Liver (tissue), 9 donors: ENCODE data around the gene PGAP3. TPM values are rescaled to one million over a fixed set of nuclear protein-coding genes. Genes with fewer than 3 reads are reported as not detected.

ENCODE experiments used
- DNase-seq: peaks from one replicate; pipeline ENCODE4 v3.0.0-alpha.2; 2017; ENCODE audit warnings: low spot score
- H3K27ac ChIP-seq, 2 donors: one replicate each; pipeline ENCODE4 v1.7.0; 2013; ENCODE audit warnings: inconsistent platforms in 2 of 2, low read length in 2 of 2, control low read depth in 1 of 2, low read depth in 1 of 2, mild to moderate bottlenecking in 1 of 2
- H3K27me3 ChIP-seq, 4 donors: one replicate each; pipeline versions ENCODE4 v1.6.1 to v1.7.0; 2013; ENCODE audit warnings: low read length in 3 of 4, inconsistent platforms in 1 of 4, mild to moderate bottlenecking in 1 of 4, moderate library complexity in 1 of 4; ENCODE audit not compliant: control insufficient read depth in 4 of 4, insufficient read depth in 4 of 4
- H3K36me3 ChIP-seq, 4 donors: one replicate each; pipeline versions ENCODE4 v1.6.1 to v1.7.0; 2013; ENCODE audit warnings: low read length in 3 of 4, mild to moderate bottlenecking in 3 of 4, low read depth in 1 of 4, moderate library complexity in 1 of 4; ENCODE audit not compliant: control insufficient read depth in 4 of 4, insufficient read depth in 3 of 4
- H3K4me1 ChIP-seq, 4 donors: one replicate each; pipeline versions ENCODE4 v1.6.1 to v1.7.0; 2013; ENCODE audit warnings: low read length in 3 of 4, mild to moderate bottlenecking in 3 of 4, moderate library complexity in 1 of 4; ENCODE audit not compliant: control insufficient read depth in 4 of 4, insufficient read depth in 4 of 4
- H3K4me3 ChIP-seq, 3 donors: one replicate each; pipeline versions ENCODE4 v1.6.1 to v1.7.0; 2013; ENCODE audit warnings: low read length in 3 of 3, control low read depth in 1 of 3, low read depth in 1 of 3, mild to moderate bottlenecking in 1 of 3
- H3K9ac ChIP-seq, 2 donors: one replicate each; pipeline ENCODE4 v1.7.0; 2013; ENCODE audit warnings: low read length in 2 of 2, mild to moderate bottlenecking in 2 of 2, moderate library complexity in 2 of 2, control low read depth in 1 of 2, low read depth in 1 of 2
- H3K9me3 ChIP-seq, 4 donors: one replicate each; pipeline versions ENCODE4 v1.6.1 to v1.7.0; 2013; ENCODE audit warnings: low read length in 3 of 4; ENCODE audit not compliant: control insufficient read depth in 4 of 4
- ATF3 ChIP-seq: IDR thresholded peaks from 2 replicates; pipeline ENCODE4 v1.6.1; 2016; ENCODE audit warnings: antibody characterized with exemption
- CTCF ChIP-seq: fragments of 150-350 bp; IDR thresholded peaks from 2 replicates; pipeline ENCODE4 v1.5.1; 2017; ENCODE audit warnings: improper control_type of control experiment, low read depth, low read length; ENCODE audit not compliant: missing input control
- EGR1 ChIP-seq, 2 donors: IDR thresholded peaks; 2 replicates each; pipeline ENCODE4 v1.6.1; 2016 to 2018; ENCODE audit warnings: antibody characterized with exemption in 2 of 2, low read depth in 2 of 2
- FOXA1 ChIP-seq: IDR thresholded peaks from 2 replicates; pipeline ENCODE4 v1.6.1; 2016; ENCODE audit warnings: antibody characterized with exemption
- FOXA2 ChIP-seq: IDR thresholded peaks from 2 replicates; pipeline ENCODE4 v1.6.1; 2016; ENCODE audit warnings: antibody characterized with exemption
- GABPA ChIP-seq, 2 donors: IDR thresholded peaks in 1 of 2; conservative IDR thresholded peaks in 1 of 2; 2 replicates each; pipeline ENCODE4 v1.6.1; 2016; ENCODE audit warnings: antibody characterized with exemption in 2 of 2, mild to moderate bottlenecking in 1 of 2, moderate library complexity in 1 of 2
- HNF4A ChIP-seq, 2 donors: conservative IDR thresholded peaks; 2 replicates each; pipeline ENCODE4 v1.6.1; 2016; ENCODE audit warnings: antibody characterized with exemption in 2 of 2, mild to moderate bottlenecking in 2 of 2
- HNF4G ChIP-seq: IDR thresholded peaks from 2 replicates; pipeline ENCODE4 v1.6.1; 2016; ENCODE audit warnings: antibody characterized with exemption
- JUND ChIP-seq, 2 donors: IDR thresholded peaks; 2 replicates each; pipeline ENCODE4 v1.6.1; 2016; ENCODE audit warnings: antibody characterized with exemption in 2 of 2
- MAX ChIP-seq: IDR thresholded peaks from 2 replicates; pipeline ENCODE4 v1.6.1; 2016; ENCODE audit warnings: antibody characterized with exemption
- NR2F2 ChIP-seq: IDR thresholded peaks from 2 replicates; pipeline ENCODE4 v1.6.1; 2016; ENCODE audit warnings: antibody characterized with exemption
- RAD21 ChIP-seq, 2 donors: IDR thresholded peaks; 2 replicates each; pipeline ENCODE4 v1.6.1; 2016; ENCODE audit warnings: antibody characterized with exemption in 2 of 2, mild to moderate bottlenecking in 2 of 2
- REST ChIP-seq: IDR thresholded peaks from 2 replicates; pipeline ENCODE4 v1.6.1; 2016; ENCODE audit warnings: antibody characterized with exemption, mild to moderate bottlenecking
- RXRA ChIP-seq, 2 donors: IDR thresholded peaks; 2 replicates each; pipeline ENCODE4 v1.6.1; 2017 to 2018; ENCODE audit warnings: antibody characterized with exemption in 2 of 2, mild to moderate bottlenecking in 1 of 2
- SP1 ChIP-seq: IDR thresholded peaks from 2 replicates; pipeline ENCODE4 v1.6.1; 2018; ENCODE audit warnings: antibody characterized with exemption, mild to moderate bottlenecking
- TAF1 ChIP-seq: conservative IDR thresholded peaks from 2 replicates; pipeline ENCODE4 v1.6.1; 2016; ENCODE audit warnings: antibody characterized with exemption, mild to moderate bottlenecking
- YY1 ChIP-seq: IDR thresholded peaks from 2 replicates; pipeline ENCODE4 v1.6.1; 2016; ENCODE audit warnings: antibody characterized with exemption, mild to moderate bottlenecking
- ZBTB33 ChIP-seq: IDR thresholded peaks from 2 replicates; pipeline ENCODE4 v1.6.1; 2016; ENCODE audit warnings: antibody characterized with exemption
- WGBS: extraction: QIAGEN DNeasy Blood & Tissue Kit; methylation state at CpG from one replicate; pipeline ENCODE4 v1.1.7; 2013; 5-methylcytosine and 5-hydroxymethylcytosine counted together
- polyA plus RNA-seq, 2 donors: library from polyadenylated mRNA; stranded (reverse) in 1 of 2; unstranded in 1 of 2; fragments of 200-250 nt in 1 of 2; fragments of >200 nt in 1 of 2; fragmentation: Nextera tagmentation in 1 of 2; extraction: Ambion mirVana in 1 of 2; gene quantifications; one replicate each; pipeline versions ENCODE4 v1.2.1 to v1.2.3, GENCODE V29; 2013 to 2015
- total RNA-seq, 2 donors: library from RNA; depleted of rRNA; stranded (reverse); fragments of >200 nt; gene quantifications; one replicate each; pipeline ENCODE4 v1.2.3, GENCODE V29; 2014
- donor health status: healthy.
- donor health status: healthy.
- donor health status: healthy.
- donor health status: healthy.
- donor health status: healthy.

PGAP3 gene
- total and polyA plus RNA-seq, 4 donors = 7.9 to 19.5 (median 14.0) TPM

- Histone ChIP-seq H3K27me3 (no peaks in the 10 kb centered on the region), H3K4me3 (peak overlapping the region in 2 of 3 donors; percentile 75 to 81), H3K36me3 (no peaks in the 10 kb centered on the region), H3K27ac (peak overlapping the region; percentile 95 to 98), H3K9me3 (no peaks in the 10 kb centered on the region), H3K9ac (peak overlapping the region; percentile 36 to 74), H3K4me1 (peaks cover 29 to 62% (median 53%) of the 10 kb centered on the region in 4 donors)
- TF ChIP-seq EGR1 (IDR thresholded peaks at IDR 0.05; ENCODE audit: low read depth in 2 of 2) (no peak), FOXA1 (no peak), RXRA (IDR thresholded peaks at IDR 0.05) (no peak), YY1 (no peak), HNF4A (conservative IDR thresholded peaks at IDR 0.05) (no peak), ZBTB33 (no peak), GABPA (IDR thresholded peaks at IDR 0.05 in 1 of 2, conservative IDR thresholded peaks at IDR 0.05 in 1 of 2) (no peak), NR2F2 (no peak), REST (no peak), SP1 (no peak), ATF3 (no peak), CTCF (no peak), JUND (IDR thresholded peaks at IDR 0.05) (no peak), TAF1 (no peak), HNF4G (no peak), RAD21 (IDR thresholded peaks at IDR 0.05) (no peak), MAX (no peak), FOXA2 (no peak)
- DNase-seq = no peak
- 3% methylated on average over 57 of the region's 57 CpGs for WGBS
Observed at GRCh38 chr17:39700148-39700987, 12.5 kb upstream of the PGAP3 start.
